Peyer's patch (tissue), 4 donors: ENCODE measurements around the gene STX7. TPM values are rescaled to one million over a fixed set of nuclear protein-coding genes. Genes with fewer than 3 reads are reported as not detected.

ENCODE experiments used
- DNase-seq, 3 donors: peaks; one replicate each; pipeline ENCODE4 v3.0.0-alpha.2; 2017 to 2019
- H3K27ac ChIP-seq, 4 donors: fragments of 200-600 bp; sonication (generic); one replicate each; pipeline ENCODE4 v1.5.1; 2016 to 2019
- H3K27me3 ChIP-seq, 2 donors: fragments of 200-600 bp; sonication (generic); one replicate each; pipeline ENCODE4 v1.5.1; 2019
- H3K36me3 ChIP-seq, 3 donors: fragments of 200-600 bp; sonication (generic); one replicate each; pipeline ENCODE4 v1.5.1; 2016 to 2019
- H3K4me1 ChIP-seq, 4 donors: fragments of 200-600 bp; sonication (generic); one replicate each; pipeline ENCODE4 v1.5.1; 2016 to 2019
- H3K4me3 ChIP-seq, 4 donors: fragments of 200-600 bp; sonication (generic); 1 replicate in 3 of 4; 2 replicates in 1 of 4; pipeline ENCODE4 v1.5.1; 2016 to 2019; ENCODE audit warnings: mild to moderate bottlenecking in 1 of 4
- H3K9me3 ChIP-seq, 4 donors: fragments of 200-600 bp; sonication (generic); one replicate each; pipeline ENCODE4 v1.5.1; 2016 to 2019; ENCODE audit warnings: mild to moderate bottlenecking in 1 of 4
- POLR2A ChIP-seq, 2 donors: fragments of 450-650 bp; IDR thresholded peaks; one replicate each; pipeline ENCODE4 v1.5.1; 2017; ENCODE audit warnings: antibody characterized with exemption in 2 of 2, mild to moderate bottlenecking in 2 of 2, moderate library complexity in 2 of 2
- total RNA-seq, 4 donors: library from RNA; depleted of rRNA; stranded (reverse); fragments of >200 nt; gene quantifications; one replicate each; pipeline ENCODE4 v1.1.0, GENCODE V29; 2016
- TF ChIP-seq, protein P1 (sequence below), 6 experiments: fragments of 450-650 bp in 4 of 6; fragments of 200-600 bp in 2 of 6; sonication (generic) in 1 of 6; IDR thresholded peaks; one replicate each; pipeline ENCODE4 v1.5.1; 2017 to 2019; ENCODE audit warnings: antibody characterized with exemption in 6 of 6, mild to moderate bottlenecking in 3 of 6, moderate library complexity in 1 of 6

The STX7 gene
- total RNA-seq, 4 donors from 2014 or later = 31.4 to 65.9 (median 51.9) TPM

DNA sequence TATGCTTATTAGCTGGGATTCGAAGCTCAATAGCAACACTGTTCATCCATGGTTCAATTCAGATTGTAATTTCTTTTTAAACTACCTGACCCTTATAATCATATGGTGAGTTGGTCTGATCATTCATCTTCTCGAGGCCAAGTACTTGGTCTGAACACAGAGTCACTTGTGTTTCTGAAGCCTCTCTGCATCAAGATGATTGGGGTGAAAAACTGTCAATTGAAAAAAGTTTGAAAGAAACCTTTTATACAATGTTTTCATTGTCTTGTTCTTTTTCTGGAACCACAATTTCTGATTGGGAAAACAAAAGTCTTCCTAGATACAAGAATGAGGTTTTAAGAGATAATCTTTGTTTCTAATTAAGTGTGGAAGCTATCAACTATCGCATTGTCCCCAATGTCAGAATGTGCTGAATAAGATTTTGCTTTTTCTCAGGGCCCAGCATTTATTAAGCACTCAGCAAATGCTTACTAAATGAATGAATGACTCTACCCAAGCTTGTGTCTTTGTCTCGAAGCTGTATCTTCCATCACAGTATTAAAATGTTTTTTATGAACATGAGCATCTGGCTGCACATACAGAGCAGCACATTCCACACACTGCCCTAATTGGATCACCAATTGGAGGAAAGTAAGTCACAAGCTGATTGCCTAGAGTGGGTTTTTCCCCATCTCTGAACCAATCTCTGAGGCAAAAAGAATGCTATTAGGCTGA is 66.6 kb downstream of the STX7 start:
- Histone ChIP-seq H3K27ac (no peak overlapping the region), H3K27me3 (no peaks in the 10 kb centered on the region), H3K4me3 (no peak overlapping the region), H3K9me3 (peaks cover 0 to 10% (median 0%) of the 10 kb centered on the region in 4 donors), H3K36me3 (peaks cover 0 to 3% (median 0%) of the 10 kb centered on the region in 3 donors), H3K4me1 (no peaks in the 10 kb centered on the region)
- no peak for TF ChIP-seq POLR2A (IDR thresholded peaks at IDR 0.05)
- TF ChIP-seq, protein P1, sequence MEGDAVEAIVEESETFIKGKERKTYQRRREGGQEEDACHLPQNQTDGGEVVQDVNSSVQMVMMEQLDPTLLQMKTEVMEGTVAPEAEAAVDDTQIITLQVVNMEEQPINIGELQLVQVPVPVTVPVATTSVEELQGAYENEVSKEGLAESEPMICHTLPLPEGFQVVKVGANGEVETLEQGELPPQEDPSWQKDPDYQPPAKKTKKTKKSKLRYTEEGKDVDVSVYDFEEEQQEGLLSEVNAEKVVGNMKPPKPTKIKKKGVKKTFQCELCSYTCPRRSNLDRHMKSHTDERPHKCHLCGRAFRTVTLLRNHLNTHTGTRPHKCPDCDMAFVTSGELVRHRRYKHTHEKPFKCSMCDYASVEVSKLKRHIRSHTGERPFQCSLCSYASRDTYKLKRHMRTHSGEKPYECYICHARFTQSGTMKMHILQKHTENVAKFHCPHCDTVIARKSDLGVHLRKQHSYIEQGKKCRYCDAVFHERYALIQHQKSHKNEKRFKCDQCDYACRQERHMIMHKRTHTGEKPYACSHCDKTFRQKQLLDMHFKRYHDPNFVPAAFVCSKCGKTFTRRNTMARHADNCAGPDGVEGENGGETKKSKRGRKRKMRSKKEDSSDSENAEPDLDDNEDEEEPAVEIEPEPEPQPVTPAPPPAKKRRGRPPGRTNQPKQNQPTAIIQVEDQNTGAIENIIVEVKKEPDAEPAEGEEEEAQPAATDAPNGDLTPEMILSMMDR (IDR thresholded peaks at IDR 0.05) = no peak
- no peak for DNase-seq

- no peaks in the 10 kb centered on the region for H3K27me3 ChIP-seq
- no peak for DNase-seq
- H3K4me3 ChIP-seq = no peak overlapping the region
- TF ChIP-seq, protein P1 (IDR thresholded peaks at IDR 0.05) = no peak
- no peak for TF ChIP-seq POLR2A (IDR thresholded peaks at IDR 0.05)
- no peak overlapping the region for H3K27ac ChIP-seq
- H3K9me3 ChIP-seq = peaks cover 0 to 10% (median 0%) of the 10 kb centered on the region in 4 donors
- peaks cover 0 to 1% (median 0%) of the 10 kb centered on the region in 3 donors for H3K36me3 ChIP-seq
- no peaks in the 10 kb centered on the region for H3K4me1 ChIP-seq
Measured at GRCh38 chr6:132445201-132445951, 67.5 kb downstream of the STX7 start.

DNA sequence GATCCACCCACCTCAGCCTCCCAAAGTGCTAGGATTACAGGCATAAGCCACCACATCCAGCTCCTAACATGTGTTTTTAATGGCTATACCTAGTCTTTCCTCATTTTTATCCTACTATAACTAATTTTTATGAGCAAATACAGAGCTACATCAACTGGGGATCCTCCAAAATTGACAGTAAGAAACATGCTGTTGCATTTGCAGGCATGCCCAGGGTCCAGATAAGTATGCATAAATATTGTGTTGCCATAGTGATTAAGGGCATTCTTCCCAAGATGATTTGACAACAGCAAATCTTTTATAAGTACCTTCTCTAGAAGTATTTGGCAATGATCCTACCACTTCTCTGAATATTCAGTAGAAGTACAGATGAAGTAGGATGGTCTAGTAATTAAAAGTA is 69.7 kb downstream of the STX7 start:
- no peaks in the 10 kb centered on the region for H3K36me3 ChIP-seq
- H3K4me3 ChIP-seq = no peak overlapping the region
- no peak for TF ChIP-seq POLR2A (IDR thresholded peaks at IDR 0.05)
- TF ChIP-seq, protein P1 (IDR thresholded peaks at IDR 0.05) = no peak
- peaks cover 0 to 10% (median 0%) of the 10 kb centered on the region in 4 donors for H3K9me3 ChIP-seq
- H3K27me3 ChIP-seq = no peaks in the 10 kb centered on the region
- no peak for DNase-seq
- H3K27ac ChIP-seq = no peak overlapping the region
- H3K4me1 ChIP-seq = no peaks in the 10 kb centered on the region

GRCh38 chr6:132430110-132430509 is 82.8 kb downstream of the STX7 start:
- TF ChIP-seq, protein P1 (IDR thresholded peaks at IDR 0.05) = no peak
- TF ChIP-seq POLR2A (IDR thresholded peaks at IDR 0.05) = no peak

GRCh38 chr6:132425176-132425575 is 87.7 kb downstream of the STX7 start:
- TF ChIP-seq, protein P1 (IDR thresholded peaks at IDR 0.05) = no peak
- TF ChIP-seq POLR2A (IDR thresholded peaks at IDR 0.05) = no peak
- Histone ChIP-seq H3K27me3 (no peaks in the 10 kb centered on the region), H3K4me1 (no peaks in the 10 kb centered on the region), H3K4me3 (no peak overlapping the region), H3K27ac (no peak overlapping the region), H3K9me3 (no peaks in the 10 kb centered on the region), H3K36me3 (no peaks in the 10 kb centered on the region)
- DNase-seq = no peak

More at GRCh38 chr6:132430110-132430509, 82.8 kb downstream of the STX7 start:
- Histone ChIP-seq H3K9me3 (no peaks in the 10 kb centered on the region), H3K4me1 (no peaks in the 10 kb centered on the region), H3K27ac (no peak overlapping the region), H3K4me3 (no peak overlapping the region), H3K27me3 (no peaks in the 10 kb centered on the region), H3K36me3 (no peaks in the 10 kb centered on the region)
- DNase-seq = no peak
